ENCODE data around the gene LRRC58. TPM values are rescaled to one million over a fixed set of nuclear protein-coding genes. Genes with fewer than 3 reads are reported as not detected.

LRRC58 gene
- total RNA-seq, 1 donor from 2014 or later = 14.3 TPM

- DNase-seq (ENCODE audit: low read depth) = no peak
- H3K27ac ChIP-seq (ENCODE audit: low read depth, low read length) = no peak overlapping the region
- no peak overlapping the region for H3K4me3 Mint-ChIP-seq (ENCODE audit: unreplicated experiment)
- no peak overlapping the region for H2AFZ ChIP-seq (ENCODE audit: low read depth, low read length)
- H3K36me3 ChIP-seq (ENCODE audit: insufficient read depth, low read length) = peaks cover 20% of the 10 kb centered on the region
- no peak overlapping the region for H3K4me2 ChIP-seq (ENCODE audit: low read length)
- H3K36me3 Mint-ChIP-seq (ENCODE audit: low read depth, unreplicated experiment) = peaks cover 8% of the 10 kb centered on the region
- H3K9ac ChIP-seq (ENCODE audit: low read length) = no peak overlapping the region
- H3K4me1 Mint-ChIP-seq (ENCODE audit: low read depth, unreplicated experiment) = no peaks in the 10 kb centered on the region
- H4K20me1 ChIP-seq (ENCODE audit: insufficient read depth, low read length) = peaks cover 7% of the 10 kb centered on the region
- H3K9me3 ChIP-seq (ENCODE audit: insufficient read depth, low read depth, low read length) = no peaks in the 10 kb centered on the region
- H3K27me3 ChIP-seq (ENCODE audit: insufficient read depth, low read length) = no peaks in the 10 kb centered on the region
- H3K4me1 ChIP-seq (ENCODE audit: insufficient read depth, low read length) = no peaks in the 10 kb centered on the region
- H3K4me3 ChIP-seq (ENCODE audit: insufficient read depth, low read depth, low read length) = no peak overlapping the region
- no peak for TF ChIP-seq CTCF (IDR thresholded peaks at IDR 0.05; ENCODE audit: insufficient read depth, low read depth, low read length)
- no peak for TF ChIP-seq EZH2 (IDR thresholded peaks at IDR 0.05; ENCODE audit: insufficient read depth, low read length)
- H3K27me3 Mint-ChIP-seq (ENCODE audit: low read depth, unreplicated experiment) = no peaks in the 10 kb centered on the region
- H3K9me3 Mint-ChIP-seq (ENCODE audit: unreplicated experiment) = no peaks in the 10 kb centered on the region
- H3K79me2 ChIP-seq (ENCODE audit: insufficient read depth, low read length) = peaks cover 23% of the 10 kb centered on the region
- no peak overlapping the region for H3K27ac Mint-ChIP-seq (ENCODE audit: unreplicated experiment)
- FAIRE-seq = no peak
Measured at GRCh38 chr3:120332646-120333045, 16.5 kb downstream of the LRRC58 start.

- Mint-ChIP-seq H3K27me3 (ENCODE audit: low read depth, unreplicated experiment) (no peaks in the 10 kb centered on the region), H3K36me3 (ENCODE audit: low read depth, unreplicated experiment) (peaks cover 8% of the 10 kb centered on the region), H3K4me1 (ENCODE audit: low read depth, unreplicated experiment) (no peaks in the 10 kb centered on the region), H3K27ac (ENCODE audit: unreplicated experiment) (no peak overlapping the region), H3K4me3 (ENCODE audit: unreplicated experiment) (no peak overlapping the region), H3K9me3 (ENCODE audit: unreplicated experiment) (no peaks in the 10 kb centered on the region)
- H3K4me1 ChIP-seq (ENCODE audit: insufficient read depth, low read length) = no peaks in the 10 kb centered on the region
- H3K9me3 ChIP-seq (ENCODE audit: insufficient read depth, low read depth, low read length) = no peaks in the 10 kb centered on the region
- peaks cover 20% of the 10 kb centered on the region for H3K36me3 ChIP-seq (ENCODE audit: insufficient read depth, low read length)
- no peak for TF ChIP-seq CTCF (IDR thresholded peaks at IDR 0.05; ENCODE audit: insufficient read depth, low read depth, low read length)
- TF ChIP-seq EZH2 (IDR thresholded peaks at IDR 0.05; ENCODE audit: insufficient read depth, low read length) = no peak
- H2AFZ ChIP-seq (ENCODE audit: low read depth, low read length) = no peak overlapping the region
- H3K4me2 ChIP-seq (ENCODE audit: low read length) = no peak overlapping the region
- no peak overlapping the region for H3K27ac ChIP-seq (ENCODE audit: low read depth, low read length)
- H3K27me3 ChIP-seq (ENCODE audit: insufficient read depth, low read length) = no peaks in the 10 kb centered on the region
- H4K20me1 ChIP-seq (ENCODE audit: insufficient read depth, low read length) = peaks cover 2% of the 10 kb centered on the region
- DNase-seq (ENCODE audit: low read depth) (no peak), FAIRE-seq (no peak)
- peaks cover 10% of the 10 kb centered on the region for H3K79me2 ChIP-seq (ENCODE audit: insufficient read depth, low read length)
- H3K4me3 ChIP-seq (ENCODE audit: insufficient read depth, low read depth, low read length) = no peak overlapping the region
- no peak overlapping the region for H3K9ac ChIP-seq (ENCODE audit: low read length)
Measured at GRCh38 chr3:120331076-120331475, 18.1 kb downstream of the LRRC58 start.

- Mint-ChIP-seq H3K27ac (ENCODE audit: unreplicated experiment) (no peak overlapping the region), H3K4me3 (ENCODE audit: unreplicated experiment) (no peak overlapping the region), H3K4me1 (ENCODE audit: low read depth, unreplicated experiment) (peaks cover 9% of the 10 kb centered on the region), H3K27me3 (ENCODE audit: low read depth, unreplicated experiment) (no peaks in the 10 kb centered on the region), H3K9me3 (ENCODE audit: unreplicated experiment) (no peaks in the 10 kb centered on the region), H3K36me3 (ENCODE audit: low read depth, unreplicated experiment) (peaks cover 5% of the 10 kb centered on the region)
- Histone ChIP-seq H3K36me3 (ENCODE audit: insufficient read depth, low read length) (peaks cover 11% of the 10 kb centered on the region), H3K27ac (ENCODE audit: low read depth, low read length) (no peak overlapping the region), H3K9ac (ENCODE audit: low read length) (no peak overlapping the region), H3K4me2 (ENCODE audit: low read length) (no peak overlapping the region), H3K79me2 (ENCODE audit: insufficient read depth, low read length) (no peaks in the 10 kb centered on the region), H3K9me3 (ENCODE audit: insufficient read depth, low read depth, low read length) (no peaks in the 10 kb centered on the region), H3K4me3 (ENCODE audit: insufficient read depth, low read depth, low read length) (no peak overlapping the region), H3K4me1 (ENCODE audit: insufficient read depth, low read length) (no peaks in the 10 kb centered on the region), H3K27me3 (ENCODE audit: insufficient read depth, low read length) (no peaks in the 10 kb centered on the region), H2AFZ (ENCODE audit: low read depth, low read length) (no peak overlapping the region), H4K20me1 (ENCODE audit: insufficient read depth, low read length) (no peaks in the 10 kb centered on the region)
- DNase-seq (ENCODE audit: low read depth) (no peak), FAIRE-seq (no peak)
- TF ChIP-seq CTCF (IDR thresholded peaks at IDR 0.05; ENCODE audit: insufficient read depth, low read depth, low read length) (no peak), EZH2 (IDR thresholded peaks at IDR 0.05; ENCODE audit: insufficient read depth, low read length) (no peak)
Measured at GRCh38 chr3:120326784-120327183, 22.4 kb downstream of the LRRC58 start.
